Endothelial cell of hepatic sinusoid (primary cell): ENCODE data around the gene RPS6KB2.

Experiments
- in situ Hi-C: cut with HindIII; loops from 2 replicates; pipeline ENCODE4 v1.10.0; 2017; ENCODE audit warnings: low sequenced_read_pairs

RPS6KB2 gene

GRCh38 chr11:67440229-67441097 is 12.2 kb downstream of the RPS6KB2 start:
- in situ Hi-C loops, result no loop called here

- in situ Hi-C loops, result no loop called here
These were observed 12.8 kb downstream of the RPS6KB2 start for GRCh38 chr11:67441098-67441563.

GRCh38 chr11:67441731-67442351 is 13.5 kb downstream of the RPS6KB2 start:
- in situ Hi-C loops, result no loop called here

DNA sequence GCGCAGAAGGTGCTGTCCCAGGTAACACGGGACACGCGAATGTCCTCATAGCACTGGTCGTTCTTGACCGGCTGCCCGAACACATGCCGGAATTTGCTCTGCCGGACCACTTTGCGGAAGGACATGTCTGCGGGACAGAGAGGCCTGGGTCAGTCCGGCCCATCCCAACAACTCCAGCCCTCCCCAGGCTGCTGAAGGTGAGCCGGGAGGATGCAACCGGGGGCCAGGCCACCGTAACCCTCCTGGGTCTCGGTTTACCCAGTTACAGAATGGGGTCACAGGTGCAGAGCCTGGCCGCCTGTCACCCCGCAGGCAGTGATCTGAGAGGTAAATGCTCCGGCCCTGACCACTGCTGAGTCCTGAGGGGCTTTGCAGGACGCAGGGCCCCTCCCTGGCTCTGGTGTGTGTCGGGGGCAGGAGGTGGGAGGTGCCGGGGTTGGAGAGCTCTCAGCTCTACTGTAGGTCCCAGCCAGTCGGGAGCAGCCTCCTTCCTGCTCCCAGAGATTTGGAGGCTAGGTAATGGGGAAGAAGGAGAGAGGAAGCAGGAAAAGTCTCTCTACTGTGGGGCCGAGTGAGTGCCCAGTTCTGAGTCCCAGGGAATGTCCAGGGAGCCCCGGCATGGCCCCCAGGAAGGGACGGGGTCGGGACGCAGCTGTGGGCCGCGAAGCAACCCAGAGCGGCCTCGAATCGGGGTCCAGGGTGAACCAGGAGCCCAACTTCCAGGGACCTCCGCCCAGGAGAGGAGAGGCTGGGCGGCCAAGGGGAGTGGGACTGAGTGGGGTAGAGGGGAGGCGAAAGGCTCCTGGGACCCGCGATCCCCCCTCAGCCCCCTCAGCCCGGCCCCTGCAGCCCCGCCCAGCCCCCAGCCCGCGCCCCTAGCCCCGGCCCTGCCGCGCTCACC is 14.5 kb downstream of the RPS6KB2 start:
- in situ Hi-C loops, result no loop called here

- in situ Hi-C loops, result no loop called here
These were observed 17.2 kb downstream of the RPS6KB2 start for GRCh38 chr11:67445515-67445914.

- in situ Hi-C loops, result no loop called here
These were observed 19.9 kb downstream of the RPS6KB2 start for GRCh38 chr11:67448220-67448609.

DNA sequence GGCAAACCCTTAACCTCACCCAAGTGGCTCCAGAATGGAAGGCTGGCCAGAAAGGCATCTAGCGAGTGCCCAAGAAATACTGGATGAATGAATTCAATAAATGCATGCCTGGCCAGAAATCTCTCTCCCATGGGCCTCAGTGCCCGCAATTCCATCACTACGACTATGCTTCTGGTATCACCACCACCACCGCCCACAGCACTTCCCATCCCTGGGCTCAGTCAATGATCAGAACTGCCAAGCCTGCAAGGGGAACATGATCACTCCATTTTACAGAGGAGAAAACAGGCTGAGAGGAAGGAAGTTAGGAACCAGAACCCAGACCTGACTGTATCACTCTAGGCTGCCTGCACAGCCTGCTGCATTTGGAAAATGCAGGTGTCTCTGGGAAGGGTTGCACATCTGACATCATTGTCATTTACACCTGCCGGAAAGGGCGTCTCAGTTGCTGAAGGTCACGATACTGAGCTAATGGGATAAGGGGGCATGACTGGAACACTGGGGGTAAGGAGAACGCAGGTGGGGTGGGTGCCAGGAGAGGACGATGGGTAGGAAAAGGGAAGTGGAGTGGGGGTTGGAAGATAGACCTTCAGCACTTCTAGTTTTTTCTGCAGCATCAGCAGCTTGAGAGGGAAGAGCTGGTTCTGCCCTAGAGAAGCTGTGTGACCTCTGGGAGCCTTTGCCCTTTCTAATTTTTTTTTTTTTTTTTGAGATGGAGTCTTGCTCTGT is 21.0 kb downstream of the RPS6KB2 start:
- in situ Hi-C loops, result no loop called here

DNA sequence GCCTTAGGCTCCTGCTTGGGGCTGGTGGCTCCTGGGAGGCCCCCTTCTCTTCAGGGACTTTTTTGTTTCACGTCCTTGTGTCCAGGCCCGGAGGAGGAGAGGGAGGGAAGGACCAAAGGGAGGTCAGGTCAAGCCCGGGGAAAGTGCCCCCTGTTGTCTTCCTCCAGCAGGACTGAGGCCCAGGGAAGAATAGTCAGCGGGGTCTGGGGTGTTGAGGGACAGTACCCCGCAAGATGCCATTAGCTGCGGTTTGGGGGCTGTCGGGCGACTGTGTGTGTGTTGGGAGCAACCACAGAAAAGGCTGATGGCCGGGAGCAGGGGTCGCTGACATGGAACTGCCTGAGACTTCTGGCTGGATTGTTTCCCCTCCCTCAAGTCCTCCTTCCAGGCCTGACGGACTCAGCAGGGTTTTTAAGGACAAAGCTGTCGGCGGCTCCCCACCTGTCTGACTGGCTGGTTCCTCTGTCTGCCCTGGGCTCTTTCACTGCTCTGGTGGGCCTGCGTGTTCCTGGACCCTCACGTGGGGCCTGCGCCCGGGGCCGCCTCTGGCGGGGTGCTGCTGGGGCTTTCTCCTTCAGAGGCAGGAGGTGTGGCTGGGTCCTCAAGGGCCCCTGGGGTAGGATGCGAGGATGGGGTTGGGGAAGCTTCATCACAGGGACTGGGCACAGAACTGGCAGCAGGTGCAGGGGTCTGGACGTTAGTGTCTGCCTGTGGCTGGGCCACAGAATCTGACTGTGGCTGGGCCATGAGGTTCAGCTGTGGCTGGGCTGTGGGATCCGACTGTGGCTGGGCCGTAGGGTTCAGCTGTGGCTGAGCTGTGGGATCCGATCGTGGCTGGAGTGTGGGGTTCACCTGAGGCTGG is 22.7 kb downstream of the RPS6KB2 start:
- in situ Hi-C loops, result no loop called here

DNA sequence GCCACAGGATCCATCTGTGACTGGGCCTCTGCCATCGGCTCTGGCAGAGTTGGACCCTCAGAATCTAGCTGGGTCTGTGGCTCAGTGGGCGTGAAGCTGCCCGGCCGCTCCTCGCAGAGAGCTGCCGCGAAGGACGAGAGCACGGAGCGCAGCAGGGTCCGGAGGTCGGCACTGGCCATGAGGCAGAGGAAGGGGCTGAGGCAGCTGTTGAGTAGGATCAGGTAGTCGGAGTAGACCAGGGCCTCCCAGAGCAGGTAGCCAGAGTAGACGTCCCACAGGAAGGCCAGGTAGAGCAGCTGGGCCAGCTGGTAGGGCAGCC is 23.3 kb downstream of the RPS6KB2 start:
- in situ Hi-C loops, result no loop called here

DNA sequence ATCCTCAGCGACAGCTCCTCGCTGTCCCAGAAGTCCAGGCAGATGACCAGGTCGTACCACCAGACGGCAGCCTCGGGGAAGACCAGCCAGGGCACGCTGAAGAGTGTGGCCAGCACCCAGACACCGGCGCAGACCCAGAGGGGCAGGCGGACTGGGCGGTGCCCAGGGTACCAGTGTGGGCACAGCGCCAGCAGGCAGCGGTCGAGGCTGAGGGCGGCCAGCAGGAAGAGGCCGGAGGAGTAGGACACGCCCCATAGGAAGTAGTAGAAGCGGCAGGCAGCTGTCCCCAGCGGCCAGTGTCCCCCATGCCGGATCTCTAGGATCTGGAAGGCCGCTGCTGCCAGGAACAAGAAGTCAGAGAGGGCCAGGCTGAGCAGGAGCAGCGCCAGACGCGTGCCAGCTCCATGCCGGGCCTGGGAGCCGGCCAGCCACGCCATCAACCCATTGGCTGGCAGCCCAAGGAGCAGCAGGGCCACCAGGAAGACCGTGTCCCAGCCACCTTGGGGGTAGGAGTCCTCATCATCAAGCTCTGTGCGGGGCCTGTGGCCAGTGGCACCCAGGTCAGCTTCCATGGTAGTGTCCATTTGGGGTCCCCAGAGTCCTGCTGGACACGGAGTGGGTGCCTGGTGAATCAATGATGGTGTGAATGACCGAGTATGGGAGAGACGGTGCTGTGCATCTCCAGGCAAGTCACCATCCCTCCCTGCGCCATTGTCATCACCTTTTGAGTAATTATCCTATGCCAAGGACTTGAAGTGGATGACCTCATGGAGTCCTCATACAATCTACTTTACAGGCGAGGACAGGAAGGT is 24.1 kb downstream of the RPS6KB2 start, which contains the start of gene GPR152:
TSS of gene GPR152 (minus strand) at position 589 of the 812 bp plus-strand sequence. CDS start at position 584, 5 bp downstream.
- in situ Hi-C loops, result no loop called here

- in situ Hi-C loops, result no loop called here
These were observed 25.8 kb downstream of the RPS6KB2 start for GRCh38 chr11:67453816-67454732.

DNA sequence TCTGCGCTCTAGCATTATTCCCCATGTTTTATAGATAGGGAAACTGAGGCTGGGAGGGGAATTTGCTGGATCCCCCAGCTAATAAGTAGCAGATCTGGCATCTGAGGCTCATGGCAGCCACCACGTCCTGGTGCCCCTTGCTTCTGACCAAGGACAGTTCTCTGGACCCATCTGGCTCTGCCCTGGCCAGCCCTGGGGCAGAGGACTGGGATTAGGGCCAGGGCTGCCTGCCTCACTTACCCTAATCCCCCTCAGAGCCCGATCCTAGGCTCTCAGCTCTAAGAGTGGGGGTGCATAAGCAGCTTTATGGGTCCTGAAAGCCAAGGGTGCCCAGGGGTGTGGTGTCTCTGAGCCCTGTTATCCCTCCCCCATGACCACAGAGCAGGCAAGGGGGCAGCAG is 26.8 kb downstream of the RPS6KB2 start, which contains the start of gene CABP4:
TSS of gene CABP4 (plus strand) at position 301 of the 400 bp plus-strand sequence. CDS start at position 371, 70 bp downstream.
- in situ Hi-C loops, result no loop called here

DNA sequence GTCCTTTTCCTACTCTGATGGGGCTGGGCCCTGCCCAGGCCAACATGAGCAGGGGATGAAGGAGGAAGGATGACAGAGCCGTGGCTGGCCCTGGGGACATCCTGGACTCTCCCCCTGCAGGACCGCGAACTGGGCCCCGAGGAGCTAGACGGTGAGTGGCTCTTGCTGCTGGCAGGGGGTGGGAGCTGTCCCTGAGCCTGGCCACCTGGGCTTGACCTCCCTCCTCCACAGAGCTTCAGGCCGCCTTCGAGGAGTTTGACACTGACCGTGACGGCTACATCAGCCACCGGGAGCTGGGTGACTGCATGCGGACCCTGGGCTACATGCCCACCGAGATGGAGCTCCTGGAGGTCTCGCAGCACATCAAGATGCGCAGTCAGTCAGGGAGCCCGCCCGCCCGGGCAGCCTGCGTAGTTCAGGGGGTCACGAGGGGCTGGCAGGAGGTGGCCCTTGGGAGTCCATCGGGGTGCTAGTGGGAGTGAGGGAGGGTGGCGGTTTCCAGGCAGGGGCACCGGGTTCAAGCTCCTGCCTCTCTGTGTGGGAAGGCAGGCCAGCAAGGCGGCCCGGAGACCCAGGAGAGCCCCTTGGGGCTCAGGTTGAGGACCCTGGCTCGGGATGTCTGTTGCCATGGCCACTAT is 27.9 kb downstream of the RPS6KB2 start:
- in situ Hi-C loops, result no loop called here

- in situ Hi-C loops, result no loop called here
These were observed 29.2 kb downstream of the RPS6KB2 start for GRCh38 chr11:67457453-67457852.

DNA sequence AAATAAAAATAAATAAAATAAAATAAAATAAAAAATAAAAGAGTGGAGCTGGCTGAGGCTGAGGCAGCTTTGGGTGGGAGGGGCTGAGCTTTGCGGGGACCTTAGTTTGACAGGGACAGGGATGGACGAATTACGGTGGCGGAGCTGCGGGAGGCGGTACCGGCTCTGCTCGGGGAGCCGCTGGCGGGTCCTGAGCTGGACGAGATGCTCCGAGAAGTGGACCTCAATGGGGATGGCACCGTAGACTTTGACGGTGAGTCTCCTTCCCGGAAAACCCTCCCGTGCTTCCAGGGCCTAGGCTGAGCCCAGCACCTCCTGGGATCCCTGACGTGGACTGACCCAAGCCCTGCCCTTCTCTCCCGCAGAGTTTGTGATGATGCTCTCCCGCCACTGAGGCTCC is 30.0 kb downstream of the RPS6KB2 start:
- in situ Hi-C loops, result no loop called here

DNA sequence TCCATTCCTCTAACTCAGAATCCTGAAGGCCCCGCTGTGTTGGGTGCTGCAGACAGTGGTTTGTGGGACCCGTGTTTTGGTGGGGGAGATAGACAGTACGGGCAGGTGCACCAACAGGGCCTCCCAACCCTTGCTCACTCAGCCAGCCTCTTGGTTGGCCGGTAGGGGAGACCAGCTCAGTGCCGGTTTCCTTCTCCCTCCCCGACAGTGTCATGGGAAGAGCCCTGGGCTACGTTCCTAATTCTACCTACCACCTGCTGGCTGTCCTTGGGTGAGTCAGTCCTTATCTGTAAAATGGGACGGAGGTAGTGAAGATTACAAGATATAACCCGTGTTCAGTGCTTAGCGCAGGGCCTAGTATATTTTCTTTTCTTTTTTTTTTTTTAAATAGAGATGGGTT is 34.9 kb downstream of the RPS6KB2 start:
- in situ Hi-C loops, result no loop called here
